IMR-90 (cell line): Measurements from ENCODE around the gene PRSS1. TPM values are rescaled to one million over a fixed set of nuclear protein-coding genes. Genes with fewer than 3 reads are reported as not detected.

ENCODE experiments used
- ATAC-seq: fragments of 200-7000 bp; cut with Tn5 transposase; 2 replicates; pipeline ENCODE4 v1.9.1; 2020; ENCODE audit warnings: low read depth, mild to moderate bottlenecking, moderate library complexity
- BruUV-seq: library from RNA; stranded (reverse); fragments of 400-500 nt; replicated peaks from 2 replicates; lab custom pipeline; 2021; lab: Mats Ljungman, UMichigan
- CTCF ChIA-PET: fragments of 300-600 bp; formaldehyde crosslinking; extraction: SDS; loops from one replicate; lab custom pipeline; 2021; ENCODE audit warnings: antibody characterized with exemption; lab: Yijun Ruan, JAX
- POLR2A ChIA-PET: fragments of 300-600 bp; sonication (Branson Sonifier 250); formaldehyde crosslinking; loops from one replicate; lab custom pipeline; 2022; ENCODE audit warnings: antibody characterized with exemption; ENCODE audit not compliant: unreplicated experiment; lab: Charles Lee
- DNase-seq: peaks from one replicate; pipeline ENCODE4 v3.0.0; 2013
- H2AFZ ChIP-seq: replicated peaks from 2 replicates; pipeline ENCODE3; 2013; ENCODE audit warnings: low read length, mild to moderate bottlenecking; ENCODE audit not compliant: poor library complexity
- H2AK5ac ChIP-seq: 2 replicates; pipeline ENCODE4 v1.6.1; 2013; ENCODE audit warnings: low read depth, low read length, inconsistent platforms
- H2AK9ac ChIP-seq: replicated peaks from 2 replicates; pipeline ENCODE3; 2013; ENCODE audit warnings: mild to moderate bottlenecking, low read depth, low read length, moderate library complexity; ENCODE audit not compliant: poor library complexity
- H2BK120ac ChIP-seq: 2 replicates; pipeline ENCODE4 v1.6.1; 2013; ENCODE audit warnings: low read depth, low read length, inconsistent platforms
- H2BK15ac ChIP-seq: 3 replicates; pipeline ENCODE4 v1.6.1; 2013; ENCODE audit warnings: low read depth, low read length, inconsistent platforms
- H2BK20ac ChIP-seq: 2 replicates; pipeline ENCODE4 v1.6.1; 2013; ENCODE audit warnings: low read depth, mild to moderate bottlenecking, inconsistent platforms, low read length, moderate library complexity
- H2BK5ac ChIP-seq: 2 replicates; pipeline ENCODE4 v1.6.1; 2013; ENCODE audit warnings: mild to moderate bottlenecking, low read depth, low read length, inconsistent platforms; ENCODE audit not compliant: poor library complexity, severe bottlenecking
- H3K14ac ChIP-seq: replicated peaks from 2 replicates; pipeline ENCODE4 v1.6.1; 2013; ENCODE audit warnings: low read depth, low read length, inconsistent platforms
- H3K18ac ChIP-seq: 2 replicates; pipeline ENCODE4 v1.6.1; 2013; ENCODE audit warnings: low read depth, low read length, control low read depth
- H3K23ac ChIP-seq: 2 replicates; pipeline ENCODE4 v1.6.1; 2013; ENCODE audit warnings: low read depth, low read length, inconsistent platforms
- H3K27ac ChIP-seq: 2 replicates; pipeline ENCODE4 v1.5.1; 2013; ENCODE audit warnings: mild to moderate bottlenecking, control low read depth, low read length; ENCODE audit not compliant: insufficient read depth
- H3K27me3 ChIP-seq: 2 replicates; pipeline ENCODE4 v1.6.1; 2013; ENCODE audit warnings: low read length; ENCODE audit not compliant: control insufficient read depth, insufficient read depth
- H3K36me3 ChIP-seq: 2 replicates; pipeline ENCODE4 v1.6.1; 2013; ENCODE audit warnings: low read length, mixed read lengths; ENCODE audit not compliant: control insufficient read depth, insufficient read depth
- H3K4ac ChIP-seq: 2 replicates; pipeline ENCODE4 v1.6.1; 2013; ENCODE audit warnings: low read depth, low read length, inconsistent platforms
- H3K4me1 ChIP-seq: 2 replicates; pipeline ENCODE4 v1.6.1; 2013; ENCODE audit warnings: low read length, mixed read lengths; ENCODE audit not compliant: control insufficient read depth, insufficient read depth
- H3K4me2 ChIP-seq: 2 replicates; pipeline ENCODE4 v1.6.1; 2013; ENCODE audit warnings: low read depth, mild to moderate bottlenecking, control low read depth, low read length, moderate library complexity
- H3K4me3 ChIP-seq: 2 replicates; pipeline ENCODE4 v1.5.1; 2013; ENCODE audit warnings: low read depth, mild to moderate bottlenecking, control low read depth, low read length, moderate library complexity; ENCODE audit not compliant: insufficient read depth
- H3K56ac ChIP-seq: 2 replicates; pipeline ENCODE4 v1.6.1; 2013; ENCODE audit warnings: low read length, inconsistent platforms; ENCODE audit not compliant: insufficient read depth; ENCODE audit errors: extremely low read depth
- H3K79me1 ChIP-seq, 2 experiments: 2 replicates each; pipeline ENCODE4 v1.6.1; 2013; ENCODE audit warnings: low read length in 2 of 2, inconsistent platforms in 1 of 2, low read depth in 1 of 2
- H3K9ac ChIP-seq: 2 replicates; pipeline ENCODE4 v1.6.1; 2013; ENCODE audit warnings: low read depth, low read length, control low read depth
- H3K9me1 ChIP-seq: 2 replicates; pipeline ENCODE4 v1.6.1; 2013; ENCODE audit warnings: low read length, inconsistent platforms; ENCODE audit not compliant: insufficient read depth
- H3K9me3 ChIP-seq: 2 replicates; pipeline ENCODE4 v1.6.1; 2013; ENCODE audit warnings: low read length; ENCODE audit not compliant: control insufficient read depth, insufficient read depth
- H4K20me1 ChIP-seq: 2 replicates; pipeline ENCODE4 v1.6.1; 2013; ENCODE audit warnings: low read length, inconsistent platforms; ENCODE audit not compliant: insufficient read depth
- H4K5ac ChIP-seq: 2 replicates; pipeline ENCODE4 v1.6.1; 2013; ENCODE audit warnings: mild to moderate bottlenecking, low read depth, low read length, control low read depth
- H4K8ac ChIP-seq, 2 experiments: 2 replicates each; pipeline ENCODE4 v1.6.1; 2013; ENCODE audit warnings: low read depth in 2 of 2, low read length in 2 of 2, control low read depth in 1 of 2, inconsistent platforms in 1 of 2
- H4K91ac ChIP-seq: 2 replicates; pipeline ENCODE4 v1.6.1; 2013; ENCODE audit warnings: low read depth, low read length, inconsistent platforms; ENCODE audit not compliant: insufficient read depth
- BHLHE40 ChIP-seq: fragments of 150-350 bp; IDR thresholded peaks from 2 replicates; pipeline ENCODE4 v1.6.1; 2016; ENCODE audit warnings: mild to moderate bottlenecking, low read depth, low read length
- CEBPB ChIP-seq: IDR thresholded peaks from 2 replicates; pipeline ENCODE4 v1.6.1; 2012; ENCODE audit warnings: low read depth, low read length, improper control_type of control experiment
- MAFK ChIP-seq: IDR thresholded peaks from 2 replicates; pipeline ENCODE4 v1.6.1; 2012; ENCODE audit warnings: low read depth, low read length, improper control_type of control experiment
- MXI1 ChIP-seq: IDR thresholded peaks from 2 replicates; pipeline ENCODE4 v1.6.1; 2012; ENCODE audit warnings: low read depth, mild to moderate bottlenecking, low read length, moderate library complexity, borderline replicate concordance
- POLR2A ChIP-seq: IDR thresholded peaks from 2 replicates; pipeline ENCODE4 v1.6.1; 2012; ENCODE audit warnings: mild to moderate bottlenecking, low read depth, low read length
- RAD21 ChIP-seq: IDR thresholded peaks from 2 replicates; pipeline ENCODE4 v1.6.1; 2012; ENCODE audit warnings: low read length, improper control_type of control experiment
- RCOR1 ChIP-seq: IDR thresholded peaks from 2 replicates; pipeline ENCODE4 v1.6.1; 2012; ENCODE audit warnings: mild to moderate bottlenecking, low read length, improper control_type of control experiment; ENCODE audit not compliant: insufficient replicate concordance
- RFX5 ChIP-seq: IDR thresholded peaks from 2 replicates; pipeline ENCODE4 v1.8.0; 2012; ENCODE audit warnings: low read depth, mild to moderate bottlenecking, low read length, moderate library complexity
- SMC3 ChIP-seq: fragments of 150-350 bp; IDR thresholded peaks from 2 replicates; pipeline ENCODE4 v1.6.1; 2016; ENCODE audit warnings: low read depth, mild to moderate bottlenecking, antibody characterized with exemption, low read length, moderate library complexity
- WGBS, 2 experiments: methylation state at CpG; one replicate each; pipeline versions ENCODE4 v1.1.5 to v1.1.7; 2013; ENCODE audit warnings: missing lambda C conversion rate in 2 of 2; ENCODE audit not compliant: insufficient read length in 1 of 2; ENCODE audit errors: extremely low coverage in 2 of 2; 5-methylcytosine and 5-hydroxymethylcytosine counted together
- dilution Hi-C: fragments of 300-500 bp; cut with HindIII; formaldehyde crosslinking; loops from one replicate; pipeline ENCODE4 v1.14.3; 2018; ENCODE audit warnings: low sequenced_read_pairs; ENCODE audit not compliant: unreplicated experiment
- in situ Hi-C: fragments of 300-500 bp; cut with MboI; formaldehyde crosslinking; loops from 3 replicates; pipeline ENCODE4 v1.14.3; 2019; ENCODE audit warnings: low sequenced_read_pairs, inconsistent platforms, mixed read lengths
- intact Hi-C: fragments of 100-400 bp; cut with micrococcal nuclease; formaldehyde crosslinking; loops from 2 replicates; pipeline ENCODE4 v1.10.0; 2022
- polyA plus RNA-seq, 3 experiments: library from polyadenylated mRNA; depleted of rRNA; stranded (reverse); fragments of >200 nt; gene quantifications; 2 replicates each; pipeline ENCODE4 v1.2.3, GENCODE V29; 2012; ENCODE audit warnings: low replicate concordance in 1 of 3
- total RNA-seq: library from RNA; depleted of rRNA; stranded (reverse); fragments of >200 nt; gene quantifications from 2 replicates; pipeline ENCODE4 v1.2.3, GENCODE V29; 2012
- TF ChIP-seq, protein P1 (sequence below): fragments of 150-350 bp; IDR thresholded peaks from 2 replicates; pipeline ENCODE4 v1.6.1; 2017; ENCODE audit warnings: mild to moderate bottlenecking, antibody characterized with exemption, low read length, low read depth

The PRSS1 gene
- total and polyA plus RNA-seq, 2 of the 4 experiments (the other 2 are of a cell fraction), result not detected

DNA sequence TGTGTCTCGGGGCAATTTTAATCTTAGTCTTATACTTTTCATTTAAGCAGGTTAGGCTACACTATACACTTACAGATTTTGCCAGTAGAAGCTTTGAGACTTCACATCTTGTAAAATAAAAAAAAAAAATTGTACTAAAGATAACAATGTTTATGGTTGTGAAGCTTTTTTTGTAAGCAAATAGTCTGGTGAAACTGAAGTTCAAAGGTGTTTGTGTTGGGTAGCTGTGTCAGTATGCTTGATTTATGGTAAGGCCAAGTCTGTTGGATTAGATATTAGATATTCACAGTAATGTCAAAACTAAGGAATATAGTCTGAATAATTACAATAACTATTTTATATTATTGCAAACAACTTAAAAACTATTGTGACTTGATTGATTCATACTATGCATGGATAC is 31.0 kb upstream of the PRSS1 start:
- intact Hi-C loops, result no loop called here
- H2BK15ac ChIP-seq, result no peak overlapping the region
- H4K5ac ChIP-seq, result no peak overlapping the region
- in situ Hi-C loops, result no loop called here
- no peaks in the 10 kb centered on the region for H3K9me3 ChIP-seq
- no peak overlapping the region for H3K14ac ChIP-seq
- no peaks in the 10 kb centered on the region for H3K79me1 ChIP-seq
- no peak overlapping the region for H3K9ac ChIP-seq
- POLR2A ChIA-PET, result no interaction called here
- H2AK5ac ChIP-seq, result no peak overlapping the region
- CTCF ChIA-PET, result interaction anchor here (0.7 kb wide), 1 partner anchor 37 kb away, joined by 4 read pairs; no protein-coding TSS in a partner anchor
- H3K18ac ChIP-seq, result no peak overlapping the region
- no peak overlapping the region for H2BK5ac ChIP-seq
- no peak overlapping the region for H4K91ac ChIP-seq
- H3K27ac ChIP-seq, result no peak overlapping the region
- no peak overlapping the region for H2AFZ ChIP-seq
- no peak overlapping the region for H4K8ac ChIP-seq
- H2BK20ac ChIP-seq, result no peak overlapping the region
- H3K23ac ChIP-seq, result no peak overlapping the region
- no peaks in the 10 kb centered on the region for H4K20me1 ChIP-seq
- H3K9me1 ChIP-seq, result no peaks in the 10 kb centered on the region
- ATAC-seq (no peak), DNase-seq (no peak)
- H3K27me3 ChIP-seq, result peaks cover 9% of the 10 kb centered on the region
- H2BK120ac ChIP-seq, result no peak overlapping the region
- WGBS, 2 experiments, result no CpG with 5 or more reads among the region's 1 CpG
- H3K36me3 ChIP-seq, result no peaks in the 10 kb centered on the region
- H3K4me3 ChIP-seq, result no peak overlapping the region
- BruUV-seq, result no TSS peak
- no peak overlapping the region for H3K4ac ChIP-seq
- no peak overlapping the region for H3K4me2 ChIP-seq
- dilution Hi-C loops, result no loop called here
- H3K4me1 ChIP-seq, result no peaks in the 10 kb centered on the region
- H3K56ac ChIP-seq, result no peak overlapping the region
- no peak for TF ChIP-seq RCOR1
- no peak for TF ChIP-seq RAD21
- no peak for TF ChIP-seq SMC3
- no peak for TF ChIP-seq RFX5
- TF ChIP-seq MXI1, result no peak
- TF ChIP-seq MAFK, result no peak
- no peak for TF ChIP-seq POLR2A
- no peak for TF ChIP-seq CEBPB
- TF ChIP-seq, protein P1, sequence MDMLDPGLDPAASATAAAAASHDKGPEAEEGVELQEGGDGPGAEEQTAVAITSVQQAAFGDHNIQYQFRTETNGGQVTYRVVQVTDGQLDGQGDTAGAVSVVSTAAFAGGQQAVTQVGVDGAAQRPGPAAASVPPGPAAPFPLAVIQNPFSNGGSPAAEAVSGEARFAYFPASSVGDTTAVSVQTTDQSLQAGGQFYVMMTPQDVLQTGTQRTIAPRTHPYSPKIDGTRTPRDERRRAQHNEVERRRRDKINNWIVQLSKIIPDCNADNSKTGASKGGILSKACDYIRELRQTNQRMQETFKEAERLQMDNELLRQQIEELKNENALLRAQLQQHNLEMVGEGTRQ, result no peak
- no peak for TF ChIP-seq BHLHE40
- H2AK9ac ChIP-seq, result no peak overlapping the region
